Activated CD8-positive, alpha-beta memory T cell treated with anti-CD3 and anti-CD28 coated beads, Interleukin-2, amount 50 U/mL, for 4 hours (primary cell): ENCODE data around the gene BPIFB1.

Experiments
- DNase-seq: peaks from one replicate; pipeline ENCODE4 v3.0.0-alpha.2; 2020

The BPIFB1 gene

GRCh38 chr20:33332905-33333456 lies 50.0 kb downstream of the BPIFB1 start:
- DNase-seq, result no peak

DNA sequence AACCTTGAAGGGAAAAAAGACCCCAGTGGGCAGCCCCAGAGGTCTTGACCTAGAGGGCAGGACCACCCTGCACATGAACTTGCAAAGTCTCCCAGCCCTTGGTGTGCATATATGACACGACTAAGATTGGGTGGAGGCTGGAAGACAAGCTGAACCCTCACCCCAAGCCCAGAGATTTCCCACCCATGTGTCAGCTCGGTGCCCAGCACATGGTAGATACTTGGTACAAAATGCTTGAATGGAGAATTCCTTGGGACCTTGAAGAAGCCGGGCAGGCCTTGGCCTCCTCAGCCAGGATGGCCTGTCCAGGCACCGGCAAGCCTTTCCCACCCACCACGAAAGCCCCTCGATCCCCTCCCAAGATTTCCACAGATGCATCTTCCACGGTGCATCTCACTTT lies 50.6 kb downstream of the BPIFB1 start:
- no peak for DNase-seq

DNA sequence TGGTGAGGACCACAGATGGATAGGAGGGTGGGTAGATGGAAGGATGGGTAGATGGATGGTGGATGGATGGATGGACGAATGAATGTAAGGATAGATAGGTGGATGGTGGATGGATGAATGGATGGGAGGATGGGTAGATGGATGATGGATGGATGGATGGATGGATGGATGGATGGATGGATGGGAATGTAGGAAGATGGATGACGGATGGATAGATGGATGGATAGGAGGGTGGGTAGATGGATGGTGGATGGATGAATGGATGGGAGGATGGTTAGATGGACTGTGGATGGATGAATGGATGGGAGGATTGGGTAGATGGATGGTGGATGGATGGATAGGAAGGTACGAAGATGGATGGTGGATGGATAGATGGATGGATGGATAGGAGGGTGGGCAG lies 51.1 kb downstream of the BPIFB1 start:
- DNase-seq, result no peak

DNA sequence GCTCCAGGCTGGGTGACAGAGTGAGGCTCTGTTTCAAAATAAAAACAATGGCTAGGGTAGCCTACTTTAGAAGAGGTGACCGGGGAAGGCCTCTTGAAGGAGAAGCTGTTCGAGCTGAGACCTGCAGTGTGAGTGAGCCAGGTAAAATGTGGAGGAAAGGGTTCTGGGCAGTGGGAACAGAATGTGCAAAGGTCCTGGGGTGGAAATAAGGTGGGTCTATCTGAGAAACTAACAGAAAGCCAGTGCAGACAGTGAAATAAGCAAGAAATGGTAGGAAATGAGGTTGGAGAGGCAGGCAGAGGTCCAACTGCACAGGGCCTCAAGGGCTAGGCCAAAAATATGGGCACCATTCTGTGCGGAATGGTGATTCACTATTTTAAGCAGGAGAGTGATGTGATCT lies 53.4 kb downstream of the BPIFB1 start:
- DNase-seq, result no peak

GRCh38 chr20:33337119-33337518 lies 54.1 kb downstream of the BPIFB1 start:
- no peak for DNase-seq

- no peak for DNase-seq
These were observed 54.6 kb downstream of the BPIFB1 start for GRCh38 chr20:33337531-33338165.

DNA sequence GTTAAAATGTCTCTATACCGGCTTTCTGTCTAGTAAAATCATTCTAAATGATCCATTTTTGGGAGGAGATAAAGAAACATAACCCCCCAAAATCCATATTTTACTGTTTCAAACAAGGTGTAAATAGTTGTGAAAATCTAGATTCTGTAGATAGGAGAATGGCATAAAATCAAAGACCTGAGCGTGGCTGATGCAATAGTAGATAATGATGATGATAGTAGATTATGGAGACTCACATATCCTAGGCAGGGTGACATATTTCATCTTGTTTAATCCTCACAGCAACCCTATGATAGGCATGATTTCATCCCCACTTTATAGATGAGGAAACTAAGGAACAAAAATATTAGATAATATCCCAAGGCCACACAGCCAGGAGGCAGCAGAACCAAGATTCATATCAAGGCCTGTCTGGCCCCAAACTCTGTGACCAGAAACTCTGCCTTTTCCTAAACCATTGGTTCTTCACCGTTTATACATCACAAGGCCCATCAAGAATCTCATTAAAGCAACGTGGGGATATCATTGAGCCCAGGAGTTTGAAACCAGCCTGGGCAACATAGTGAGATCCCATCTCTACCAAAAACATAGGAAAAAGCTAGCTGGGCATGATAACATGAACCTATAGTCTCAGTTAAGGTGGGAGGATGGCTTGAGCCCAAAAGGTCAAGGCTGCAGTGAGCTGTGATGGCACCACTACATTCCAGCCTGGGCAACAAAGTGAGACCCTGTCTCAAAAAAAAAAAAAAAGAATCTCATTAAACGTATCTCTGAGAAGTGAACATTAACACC lies 55.6 kb downstream of the BPIFB1 start:
- DNase-seq, result no peak

- no peak for DNase-seq
These were observed 56.6 kb downstream of the BPIFB1 start for GRCh38 chr20:33339515-33340058.

- no peak for DNase-seq
These were observed 60.5 kb downstream of the BPIFB1 start for GRCh38 chr20:33343521-33343920.

GRCh38 chr20:33345342-33345741 lies 62.3 kb downstream of the BPIFB1 start:
- DNase-seq, result no peak

DNA sequence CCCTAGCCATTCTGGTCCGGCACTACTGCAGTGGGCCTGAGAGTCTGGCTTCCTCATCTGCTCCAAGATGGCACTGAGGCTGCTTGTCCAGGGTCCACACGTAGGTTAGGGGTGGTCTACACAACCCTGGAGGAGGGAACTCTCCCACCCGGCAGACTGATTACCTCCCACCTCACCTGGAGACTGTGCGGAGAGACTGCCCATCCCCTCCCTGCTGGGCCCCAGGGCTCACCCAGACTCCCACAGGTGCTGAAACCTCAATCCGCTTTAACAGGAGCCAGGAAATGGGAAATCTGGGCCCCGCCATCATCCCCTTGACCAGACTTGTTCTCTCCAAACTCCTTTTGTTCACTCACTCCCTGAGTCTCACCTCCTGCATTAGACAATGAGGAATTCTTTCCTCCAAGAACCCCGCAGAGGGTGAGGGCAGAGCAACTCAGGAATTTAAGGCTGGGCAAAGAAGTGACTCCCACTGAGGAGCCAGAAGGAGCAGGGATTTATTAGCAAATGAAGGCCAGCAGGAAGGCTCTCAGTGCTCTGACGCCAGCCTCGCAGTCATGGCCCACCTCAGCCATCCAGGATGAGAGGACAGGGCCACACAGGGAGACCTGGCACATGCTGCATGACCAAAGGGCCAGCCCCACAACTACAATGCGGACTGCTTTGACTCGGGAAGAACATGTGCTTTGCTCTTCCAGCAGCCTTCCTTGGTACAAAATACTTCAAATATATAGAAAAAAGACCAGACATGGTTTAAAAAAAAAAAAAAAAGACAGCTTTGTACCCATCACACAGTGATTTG lies 65.3 kb downstream of the BPIFB1 start:
- no peak for DNase-seq

GRCh38 chr20:33349493-33349892 lies 66.5 kb downstream of the BPIFB1 start:
- DNase-seq, result no peak

GRCh38 chr20:33351696-33352095 lies 68.7 kb downstream of the BPIFB1 start:
- DNase-seq, result no peak

DNA sequence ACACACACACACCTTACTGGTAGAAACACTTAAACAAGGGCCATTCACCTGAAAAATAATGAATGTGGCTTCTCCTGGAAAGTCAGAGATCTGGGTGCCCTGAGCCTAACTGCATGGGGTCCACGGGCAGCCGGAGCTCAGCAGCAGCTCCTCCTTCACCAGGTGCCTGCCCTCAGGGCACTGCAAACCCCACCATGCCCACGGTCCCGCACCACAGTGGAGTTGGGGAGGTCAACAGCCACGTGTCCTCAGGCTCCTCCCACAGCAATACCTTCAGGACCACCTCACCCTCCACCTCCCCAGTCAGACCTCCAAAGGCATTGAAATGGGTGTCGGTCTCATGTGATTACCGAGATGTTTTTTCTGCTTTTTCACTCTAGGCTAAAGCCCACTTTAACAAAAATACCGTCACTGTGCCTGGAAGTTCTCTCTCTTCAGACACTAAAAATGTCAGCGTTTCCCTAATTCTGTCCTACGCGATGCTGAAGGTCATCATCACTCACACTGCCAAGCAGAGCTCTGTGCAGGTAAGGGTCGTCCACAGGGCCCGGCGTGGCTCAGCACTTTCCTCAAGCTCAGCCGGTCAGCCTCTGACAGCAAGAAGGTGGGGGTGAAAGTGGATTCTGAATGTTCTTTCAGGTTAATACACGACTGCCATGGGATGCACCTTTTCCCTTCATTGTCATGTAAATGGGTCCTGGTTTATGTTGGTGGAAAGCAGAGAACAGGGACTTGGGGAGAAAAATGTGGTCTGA lies 69.4 kb downstream of the BPIFB1 start:
- no peak for DNase-seq

DNA sequence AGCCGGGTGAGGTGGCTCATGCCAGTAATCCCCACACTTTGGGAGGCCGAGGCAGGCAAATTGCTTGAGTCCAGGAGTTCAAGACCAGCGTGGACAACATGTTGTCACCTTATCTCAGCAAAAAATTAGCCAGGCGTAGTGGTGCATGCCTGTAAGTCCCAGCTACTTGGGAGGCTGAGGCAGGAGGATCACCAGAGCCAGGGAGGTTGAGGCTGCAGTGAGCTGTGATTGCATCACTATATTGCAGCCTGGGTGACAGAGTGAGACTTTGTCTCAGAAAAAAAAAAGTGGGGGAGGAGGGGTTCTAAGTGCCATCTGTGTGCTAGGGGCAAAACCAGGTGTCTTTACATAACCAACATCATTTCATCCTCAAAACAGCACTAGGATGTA lies 70.0 kb downstream of the BPIFB1 start:
- DNase-seq, result no peak
